ENCODE measurements around the gene NAALADL2.

- no peak for TF ChIP-seq RAD21 (IDR thresholded peaks at IDR 0.05)
- TF ChIP-seq CTCF (IDR thresholded peaks at IDR 0.05; ENCODE audit: low read depth, low read length, missing input control): no peak
- TF ChIP-seq YY1 (IDR thresholded peaks at IDR 0.05): no peak
- TF ChIP-seq MAX (IDR thresholded peaks at IDR 0.05): no peak
- no peak for TF ChIP-seq SP1 (IDR thresholded peaks at IDR 0.05)
- no peak for TF ChIP-seq REST (IDR thresholded peaks at IDR 0.05)
- no peak for TF ChIP-seq GABPA (IDR thresholded peaks at IDR 0.05 in 1 of 2, conservative IDR thresholded peaks at IDR 0.05 in 1 of 2)
- TF ChIP-seq TAF1 (conservative IDR thresholded peaks at IDR 0.05): no peak
- no peak for TF ChIP-seq ZBTB33 (IDR thresholded peaks at IDR 0.05)
- TF ChIP-seq JUND (IDR thresholded peaks at IDR 0.05): no peak
- no peak for TF ChIP-seq ATF3 (IDR thresholded peaks at IDR 0.05)
- no peak for TF ChIP-seq EGR1 (IDR thresholded peaks at IDR 0.05; ENCODE audit: low read depth in 2 of 2)
Observed at GRCh38 chr3:175068587-175068986, 209.5 kb downstream of the NAALADL2 start.

Data from liver (tissue), 3 donors.